SU-DHL-6 (cell line): ENCODE results near the gene DEAF1.

Experiments used
- H2AFZ ChIP-seq: fragments of 200-600 bp; sonication (generic); 2 replicates; pipeline ENCODE4 v1.6.1; 2014; ENCODE audit warnings: low read depth, mild to moderate bottlenecking, moderate library complexity, mixed read lengths, antibody characterized with exemption, low read length; ENCODE audit not compliant: severe bottlenecking
- H3F3A ChIP-seq: fragments of 200-600 bp; shearing (Covaris generic); 2 replicates; pipeline ENCODE4 v1.6.0; 2016; ENCODE audit warnings: antibody characterized with exemption, mild to moderate bottlenecking; ENCODE audit not compliant: insufficient read depth
- H3K27ac ChIP-seq: fragments of 200-600 bp; sonication (generic); 2 replicates; pipeline ENCODE4 v1.5.1; 2016; ENCODE audit warnings: low read depth, mild to moderate bottlenecking, low read length, moderate library complexity, mixed read lengths
- H3K27me3 ChIP-seq: fragments of 200-600 bp; sonication (generic), shearing (Covaris generic); 2 replicates; pipeline ENCODE4 v1.6.0; 2014; ENCODE audit warnings: mild to moderate bottlenecking, low read length
- H3K36me3 ChIP-seq: fragments of 200-600 bp; sonication (generic); 2 replicates; pipeline ENCODE4 v1.6.1; 2014; ENCODE audit warnings: mild to moderate bottlenecking, low read length, mixed read lengths
- H3K4me2 ChIP-seq: fragments of 300-600, 200-600 bp; shearing (Covaris generic), sonication (generic); 2 replicates; pipeline ENCODE4 v1.6.0; 2014; ENCODE audit warnings: low read length, low read depth, mild to moderate bottlenecking; ENCODE audit not compliant: poor library complexity, severe bottlenecking
- H3K4me3 ChIP-seq: fragments of 200-600 bp; sonication (generic); 2 replicates; pipeline ENCODE4 v1.5.1; 2014; ENCODE audit warnings: antibody characterized with exemption, low read length, mild to moderate bottlenecking, mixed read lengths; ENCODE audit not compliant: insufficient read depth, poor library complexity, severe bottlenecking
- H3K79me2 ChIP-seq: fragments of 200-600 bp; sonication (generic); 2 replicates; pipeline ENCODE4 v1.6.1; 2014; ENCODE audit warnings: mild to moderate bottlenecking, low read length, moderate library complexity; ENCODE audit not compliant: insufficient read depth
- H3K9ac ChIP-seq: fragments of 200-600 bp; sonication (generic); 2 replicates; pipeline ENCODE4 v1.7.0; 2014; ENCODE audit warnings: mild to moderate bottlenecking, low read length
- H3K9me2 ChIP-seq: fragments of 200-600 bp; sonication (generic); replicated peaks from 2 replicates; pipeline ENCODE4 v1.6.1; 2014; ENCODE audit warnings: low read length; ENCODE audit not compliant: insufficient read depth
- H3K9me3 ChIP-seq: fragments of 200-600 bp; sonication (generic); 2 replicates; pipeline ENCODE4 v1.6.1; 2014; ENCODE audit warnings: low read length, mixed read lengths; ENCODE audit not compliant: insufficient read depth
- H4K20me1 ChIP-seq: fragments of 200-600 bp; sonication (generic); 2 replicates; pipeline ENCODE4 v1.6.1; 2014; ENCODE audit warnings: low read depth, mild to moderate bottlenecking, antibody characterized with exemption, low read length, moderate library complexity, mixed read lengths
- EZH2phosphoT487 ChIP-seq: fragments of 200-600 bp; sonication (generic), shearing (Covaris generic); conservative IDR thresholded peaks from 2 replicates; pipeline ENCODE4 v1.6.1; 2018; ENCODE audit warnings: mild to moderate bottlenecking, antibody characterized with exemption, low read length, moderate library complexity, mixed read lengths
- TF ChIP-seq, protein P1 (sequence below): fragments of 200-600 bp; sonication (generic); IDR thresholded peaks from one replicate; pipeline ENCODE4 v1.5.1; 2017; ENCODE audit warnings: antibody characterized with exemption, mild to moderate bottlenecking, low read length, moderate library complexity; ENCODE audit not compliant: insufficient read depth, poor library complexity, severe bottlenecking

The DEAF1 gene

DNA sequence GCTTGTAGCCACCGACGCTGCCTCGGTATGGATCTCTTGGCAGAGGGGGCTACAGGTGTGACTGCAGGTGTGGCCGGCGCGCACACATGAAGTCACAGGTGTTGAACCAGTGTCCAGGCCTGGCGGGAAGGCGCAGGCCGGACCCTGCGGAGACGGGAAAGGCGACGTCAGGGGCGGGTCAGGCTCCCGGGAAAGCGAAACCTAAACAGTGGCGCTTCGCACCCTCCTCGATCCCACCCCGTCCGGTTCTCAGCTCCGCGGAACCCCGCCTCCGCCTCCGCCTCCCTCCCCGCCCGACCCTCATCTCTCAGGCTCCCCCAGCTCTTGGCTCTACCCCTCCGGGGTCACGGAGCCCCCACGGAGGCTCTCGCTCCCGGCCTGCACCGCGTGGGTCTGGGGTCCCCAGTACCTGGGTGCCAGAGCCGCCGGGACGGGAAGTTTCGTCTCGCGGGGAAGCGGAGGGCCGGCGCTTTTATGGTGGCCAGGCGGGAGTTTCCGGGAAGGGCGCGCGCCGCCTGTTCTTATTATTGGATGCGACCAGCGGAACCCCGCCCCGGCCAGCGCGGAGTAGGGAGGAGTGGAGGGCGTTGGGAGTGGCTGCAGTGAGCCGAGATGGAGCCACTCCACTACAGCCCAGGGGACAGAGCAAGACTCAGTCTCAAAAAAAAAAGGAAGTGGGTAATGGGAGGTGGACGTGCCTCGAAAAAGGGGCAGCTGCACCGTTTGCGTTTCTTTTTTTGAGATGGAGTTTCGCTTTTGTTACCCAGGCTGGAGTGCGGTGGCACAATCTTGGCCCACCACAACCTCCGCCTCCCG is 79.3 kb downstream of the DEAF1 start, which contains the start of gene IRF7:
IRF7 (minus strand) TSS at position 447 of the 816 bp plus-strand sequence. CDS start 586 bp downstream, outside the sequence.
- TF ChIP-seq EZH2phosphoT487 = no peak
- TF ChIP-seq, protein P1, sequence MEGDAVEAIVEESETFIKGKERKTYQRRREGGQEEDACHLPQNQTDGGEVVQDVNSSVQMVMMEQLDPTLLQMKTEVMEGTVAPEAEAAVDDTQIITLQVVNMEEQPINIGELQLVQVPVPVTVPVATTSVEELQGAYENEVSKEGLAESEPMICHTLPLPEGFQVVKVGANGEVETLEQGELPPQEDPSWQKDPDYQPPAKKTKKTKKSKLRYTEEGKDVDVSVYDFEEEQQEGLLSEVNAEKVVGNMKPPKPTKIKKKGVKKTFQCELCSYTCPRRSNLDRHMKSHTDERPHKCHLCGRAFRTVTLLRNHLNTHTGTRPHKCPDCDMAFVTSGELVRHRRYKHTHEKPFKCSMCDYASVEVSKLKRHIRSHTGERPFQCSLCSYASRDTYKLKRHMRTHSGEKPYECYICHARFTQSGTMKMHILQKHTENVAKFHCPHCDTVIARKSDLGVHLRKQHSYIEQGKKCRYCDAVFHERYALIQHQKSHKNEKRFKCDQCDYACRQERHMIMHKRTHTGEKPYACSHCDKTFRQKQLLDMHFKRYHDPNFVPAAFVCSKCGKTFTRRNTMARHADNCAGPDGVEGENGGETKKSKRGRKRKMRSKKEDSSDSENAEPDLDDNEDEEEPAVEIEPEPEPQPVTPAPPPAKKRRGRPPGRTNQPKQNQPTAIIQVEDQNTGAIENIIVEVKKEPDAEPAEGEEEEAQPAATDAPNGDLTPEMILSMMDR = no peak
- no peaks in the 10 kb centered on the region for H3K27me3 ChIP-seq
- no peaks in the 10 kb centered on the region for H3K9me3 ChIP-seq
- peak within 1 kb of the TSS; percentile 91 for H3K4me3 ChIP-seq
- peak within 1 kb of the TSS; percentile 73 for H3K9ac ChIP-seq
- no peaks in the 10 kb centered on the region for H3K9me2 ChIP-seq
- H3K4me2 ChIP-seq = peak within 1 kb of the TSS; percentile 87
- H3K27ac ChIP-seq = peak within 1 kb of the TSS; percentile 86
- H3F3A ChIP-seq = peaks cover 10% of the 10 kb centered on the region
- H3K36me3 ChIP-seq = no peaks in the 10 kb centered on the region
- H3K79me2 ChIP-seq = no peaks in the 10 kb centered on the region
- H2AFZ ChIP-seq = peak within 1 kb of the TSS; percentile 72
- H4K20me1 ChIP-seq = no peaks in the 10 kb centered on the region; the same call in 1 of the 2 replicates

DNA sequence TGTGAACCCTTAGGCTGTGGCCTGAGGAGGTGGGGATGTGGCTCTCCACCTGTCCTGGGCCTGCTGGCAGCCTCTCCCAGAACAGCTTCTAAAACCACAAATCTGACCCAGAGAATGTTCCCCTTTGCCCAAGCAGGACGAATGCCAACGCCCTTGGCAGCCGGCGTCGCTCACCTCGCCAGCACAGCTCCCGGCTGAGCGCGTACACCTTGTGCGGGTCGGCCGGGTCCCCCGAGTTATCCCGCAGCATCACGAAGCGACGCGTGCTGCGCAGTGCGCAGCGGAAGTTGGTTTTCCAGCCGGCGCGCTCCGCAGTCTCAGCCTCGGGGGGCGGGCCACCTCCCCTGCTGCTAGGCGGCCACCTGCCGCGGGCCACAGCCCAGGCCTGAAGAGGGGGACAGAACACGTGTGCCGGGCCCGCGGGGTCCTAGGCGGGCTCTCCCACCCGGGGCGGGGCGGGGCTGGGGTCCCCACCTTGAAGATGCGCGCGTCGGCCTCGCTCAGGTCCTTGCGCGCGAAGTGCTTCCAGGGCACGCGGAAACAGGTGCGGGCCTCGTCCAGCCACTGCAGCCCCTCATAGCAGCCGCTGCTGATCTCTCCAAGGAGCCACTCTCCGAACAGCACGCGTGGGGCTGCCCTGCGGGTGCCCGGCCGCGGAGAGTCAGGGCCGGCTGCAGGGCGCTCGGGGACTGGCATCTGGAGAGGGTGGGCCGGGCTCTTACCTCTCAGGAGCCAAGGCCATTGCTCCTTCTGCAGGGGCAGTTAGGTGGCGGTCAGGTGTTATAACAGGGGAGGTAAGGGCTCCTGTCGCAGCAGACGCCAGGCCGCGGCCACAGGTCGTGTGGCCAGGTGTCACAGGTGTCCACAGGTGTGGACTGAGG is 80.2 kb downstream of the DEAF1 start:
- Histone ChIP-seq H3F3A (peaks cover 10% of the 10 kb centered on the region), H3K4me3 (peak overlapping the region; percentile 91), H4K20me1 (no peaks in the 10 kb centered on the region; the same call in 1 of the 2 replicates), H3K36me3 (no peaks in the 10 kb centered on the region), H3K9me3 (no peaks in the 10 kb centered on the region), H3K9ac (peak overlapping the region; percentile 73), H2AFZ (no peak overlapping the region), H3K4me2 (peak overlapping the region; percentile 87), H3K9me2 (no peaks in the 10 kb centered on the region), H3K27ac (peak overlapping the region; percentile 86), H3K27me3 (no peaks in the 10 kb centered on the region), H3K79me2 (no peaks in the 10 kb centered on the region)
- TF ChIP-seq, protein P1 = no peak
- no peak for TF ChIP-seq EZH2phosphoT487

DNA sequence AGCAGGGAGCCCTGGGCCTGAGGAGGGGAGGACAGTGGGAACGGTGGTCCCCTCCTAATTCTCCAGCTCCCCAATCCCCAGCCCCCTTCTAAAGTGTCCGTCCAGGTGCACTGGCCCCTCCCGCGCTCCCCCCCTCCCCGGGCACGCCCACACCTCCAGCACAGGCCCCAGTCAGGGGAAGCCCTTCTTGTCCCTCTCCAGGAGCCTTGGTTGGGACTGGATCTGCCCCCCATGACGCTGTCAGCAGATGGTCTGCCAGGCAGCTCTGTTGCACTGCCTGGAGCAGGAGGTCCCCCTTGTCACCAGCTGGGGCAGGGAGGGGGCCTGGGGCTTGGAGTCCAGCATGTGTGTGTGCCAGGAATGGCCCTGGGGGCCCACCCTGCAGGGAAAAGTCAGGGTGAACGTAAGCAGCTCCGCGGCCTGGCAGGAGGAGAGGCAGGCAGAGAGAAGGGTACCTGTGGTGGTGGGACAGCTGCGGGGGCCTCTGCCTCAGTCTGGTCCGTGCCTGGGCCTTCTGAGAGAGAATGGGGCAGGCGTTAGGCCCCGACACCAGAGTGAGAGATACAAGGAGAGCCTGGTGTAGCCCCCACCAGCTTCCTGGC is 80.9 kb downstream of the DEAF1 start:
- Histone ChIP-seq H3K4me2 (no peak overlapping the region), H3K9me3 (no peaks in the 10 kb centered on the region), H3K9ac (no peak overlapping the region), H3K27me3 (no peaks in the 10 kb centered on the region), H3K4me3 (no peak overlapping the region), H3K36me3 (no peaks in the 10 kb centered on the region), H3K79me2 (no peaks in the 10 kb centered on the region), H3K9me2 (no peaks in the 10 kb centered on the region), H3K27ac (peak overlapping the region; percentile 14), H3F3A (peaks cover 10% of the 10 kb centered on the region), H4K20me1 (no peaks in the 10 kb centered on the region; the same call in 1 of the 2 replicates), H2AFZ (no peak overlapping the region)
- TF ChIP-seq, protein P1 = no peak
- no peak for TF ChIP-seq EZH2phosphoT487
